HT-29 (cell line): Measurements from ENCODE around the gene STAT3. TPM values are rescaled to one million over a fixed set of nuclear protein-coding genes. Genes with fewer than 3 reads are reported as not detected.
"Not testable (repeated sequence)": the region's sequence is repeated elsewhere in the genome, so short reads cannot be mapped to it uniquely, and the experiment has no call there.

Source experiments
- DNase-seq: peaks from one replicate; pipeline ENCODE4 v3.0.0-alpha.2; 2015; ENCODE audit warnings: low spot score
- total RNA-seq: library from RNA; depleted of rRNA; stranded (reverse); fragments of >200 nt; shearing (Covaris generic); gene quantifications from 2 replicates; pipeline ENCODE4 v1.2.3, GENCODE V29; 2014

STAT3 gene
- total RNA-seq, 1 experiment from 2014 or later: 30.9 TPM

GRCh38 chr17:42317967-42318366, 70.3 kb downstream of the STAT3 start:
- not testable (repeated sequence) for DNase-seq

GRCh38 chr17:42317266-42317845, 70.9 kb downstream of the STAT3 start:
- no peak for DNase-seq

- no peak for DNase-seq
Measured at GRCh38 chr17:42316755-42317154, 71.5 kb downstream of the STAT3 start.

- DNase-seq: no peak
Measured at GRCh38 chr17:42315402-42316156, 72.7 kb downstream of the STAT3 start.

GRCh38 chr17:42313773-42314566, 74.3 kb downstream of the STAT3 start:
- no peak for DNase-seq

- no peak for DNase-seq
Measured at GRCh38 chr17:42313389-42313772, 74.9 kb downstream of the STAT3 start.

GRCh38 chr17:42312285-42313130, 75.7 kb downstream of the STAT3 start:
- no peak for DNase-seq

- no peak for DNase-seq
Measured at GRCh38 chr17:42312035-42312284, 76.3 kb downstream of the STAT3 start.

- DNase-seq: no peak
Measured at GRCh38 chr17:42311240-42312034, 76.8 kb downstream of the STAT3 start.

GRCh38 chr17:42310787-42311215, 77.4 kb downstream of the STAT3 start:
- no peak for DNase-seq

GRCh38 chr17:42309986-42310786, 78.1 kb downstream of the STAT3 start:
- DNase-seq: no peak

GRCh38 chr17:42309142-42309541, 79.1 kb downstream of the STAT3 start:
- DNase-seq: no peak

GRCh38 chr17:42308446-42308845, 79.8 kb downstream of the STAT3 start:
- DNase-seq: no peak

GRCh38 chr17:42307362-42307927, 80.8 kb downstream of the STAT3 start:
- no peak for DNase-seq

- DNase-seq: no peak
Measured at GRCh38 chr17:42306385-42306667, 81.9 kb downstream of the STAT3 start.

- no peak for DNase-seq
Measured at GRCh38 chr17:42305543-42306384, 82.5 kb downstream of the STAT3 start.

GRCh38 chr17:42305031-42305330, 83.3 kb downstream of the STAT3 start:
- DNase-seq: not testable (repeated sequence)

- DNase-seq: no peak
Measured at GRCh38 chr17:42304187-42305030, 83.8 kb downstream of the STAT3 start.
